ENCODE data around the gene SLC4A2.

DNA sequence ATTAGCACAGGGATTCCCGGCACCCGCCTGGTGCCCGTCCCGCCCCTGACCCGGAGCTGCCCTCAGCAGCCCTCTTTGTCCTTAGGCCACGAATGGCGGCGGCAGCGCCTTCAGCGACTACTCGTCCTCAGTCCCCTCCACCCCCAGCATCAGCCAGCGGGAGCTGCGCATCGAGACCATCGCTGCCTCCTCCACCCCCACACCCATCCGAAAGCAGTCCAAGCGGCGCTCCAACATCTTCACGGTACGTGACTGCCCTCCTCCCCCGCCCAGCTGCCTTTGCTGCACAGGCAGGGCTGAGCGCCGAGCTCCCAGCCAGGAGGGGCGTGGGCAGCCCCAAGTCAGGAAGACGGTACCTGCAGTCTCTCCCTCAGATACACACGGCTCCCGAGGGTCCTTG is 60.5 kb downstream of the SLC4A2 start:
- TF ChIP-seq EZH2phosphoT487 (IDR thresholded peaks at IDR 0.05; ENCODE audit: borderline replicate concordance), result no peak
- no peak for TF ChIP-seq CTCF (conservative IDR thresholded peaks at IDR 0.05; ENCODE audit: low read length)

All from Loucy (cell line).